Motor neuron (in vitro differentiated cells): ENCODE data around the gene KAZALD1. TPM values are rescaled to one million over a fixed set of nuclear protein-coding genes. Genes with fewer than 3 reads are reported as not detected.
A peak's percentile ranks its signal among the peaks of the same experiment; 100 is the strongest.

Experiments
- ATAC-seq, 8 experiments: fragments of 200-7000 bp; cut with Tn5 transposase; replicated peaks in 6 of 8; 2 replicates each; pipeline ENCODE4 v1.8.0; 2021; ENCODE audit warnings: mild to moderate bottlenecking in 8 of 8, moderate library complexity in 8 of 8
- H3K27ac ChIP-seq, 2 donors: fragments of 250-450 bp; sonication (Bioruptor Pico); 2 replicates each; pipeline ENCODE4 v1.9.0; 2021; ENCODE audit warnings: antibody characterized with exemption in 2 of 2, mild to moderate bottlenecking in 2 of 2, moderate library complexity in 1 of 2
- H3K4me1 ChIP-seq, 2 donors: fragments of 250-450 bp; sonication (Bioruptor Pico); replicated peaks in 1 of 2; 2 replicates each; pipeline ENCODE4 v1.6.1; 2021; ENCODE audit warnings: antibody characterized with exemption in 2 of 2, mild to moderate bottlenecking in 2 of 2, moderate library complexity in 1 of 2
- H3K4me3 ChIP-seq, 5 donors: fragments of 250-450 bp; sonication (Bioruptor Pico); 2 replicates each; pipeline ENCODE4 v1.9.0; 2021; ENCODE audit warnings: antibody characterized with exemption in 5 of 5, mild to moderate bottlenecking in 5 of 5, moderate library complexity in 4 of 5
- WGBS, 10 experiments: fragments of 450-650 bp; shearing (Covaris generic); methylation state at CpG; one replicate each; pipeline ENCODE4 v1.0.0; 2022; 5-methylcytosine and 5-hydroxymethylcytosine counted together
- in situ Hi-C, 9 experiments: fragments of 400-800 bp; cut with MboI; loops; one replicate each; pipeline ENCODE4 v1.15.0; 2021; ENCODE audit warnings: low sequenced_read_pairs in 9 of 9, low pct_unique_long_range_greater_than_20kb in 2 of 9; ENCODE audit not compliant: unreplicated experiment in 9 of 9
- total RNA-seq, 8 experiments: library from RNA; unstranded; fragments of 300-600 nt; gene quantifications; 2 replicates each; pipeline versions ENCODE4 v1.2.3 to v1.2.4, GENCODE V29; 2022

KAZALD1 gene
- total RNA-seq, 8 experiments from 2014 or later = 1.1 to 47.5 (median 2.6) TPM

- Histone ChIP-seq H3K4me1 (peaks cover 10 to 21% of the 10 kb centered on the region in 2 donors), H3K4me3 (no peak overlapping the region), H3K27ac (no peak overlapping the region)
- in situ Hi-C loops = no loop called here
- 65 to 80% (median 71%) methylated on average over 1 to 4 of the region's 5 CpGs; no CpG with 5 or more reads in 6 of the 10 experiments for WGBS, 10 experiments
- no peak for ATAC-seq
Observed at GRCh38 chr10:101069441-101069840, 7.7 kb downstream of the KAZALD1 start.

GRCh38 chr10:101070098-101070497 is 8.3 kb downstream of the KAZALD1 start:
- H3K4me1 ChIP-seq = peaks cover 10 to 21% of the 10 kb centered on the region in 2 donors
- in situ Hi-C loops = no loop called here
- no peak overlapping the region for H3K27ac ChIP-seq
- H3K4me3 ChIP-seq = no peak overlapping the region
- no peak for ATAC-seq
- 40 to 75% methylated on average over 1 of the region's 3 CpGs; no CpG with 5 or more reads in 8 of the 10 experiments for WGBS, 10 experiments

GRCh38 chr10:101071267-101071884 is 9.6 kb downstream of the KAZALD1 start:
- Histone ChIP-seq H3K4me3 (no peak overlapping the region), H3K4me1 (peaks cover 3 to 15% of the 10 kb centered on the region in 2 donors), H3K27ac (no peak overlapping the region)
- WGBS, 10 experiments = 17 to 76% (median 56%) methylated on average over 1 to 5 of the region's 6 CpGs; no CpG with 5 or more reads in 1 of the 10 experiments
- in situ Hi-C loops = no loop called here
- ATAC-seq = no peak

- no peak for ATAC-seq
- 18 to 100% (median 44%) methylated on average over 1 to 6 of the region's 7 CpGs; no CpG with 5 or more reads in 2 of the 10 experiments for WGBS, 10 experiments
- in situ Hi-C loops = no loop called here
- H3K4me1 ChIP-seq = peaks cover 3 to 9% of the 10 kb centered on the region in 2 donors
- no peak overlapping the region for H3K27ac ChIP-seq
- H3K4me3 ChIP-seq = no peak overlapping the region
Observed at GRCh38 chr10:101071885-101072433, 10.2 kb downstream of the KAZALD1 start.

GRCh38 chr10:101072923-101073322 is 11.1 kb downstream of the KAZALD1 start:
- WGBS, 10 experiments = 45 to 78% (median 69%) methylated on average over 3 to 6 of the region's 9 CpGs; no CpG with 5 or more reads in 5 of the 10 experiments
- H3K4me1 ChIP-seq = peaks cover 0 to 2% of the 10 kb centered on the region in 2 donors
- in situ Hi-C loops = no loop called here
- peak in 1 of 8 experiments; percentile 18 for ATAC-seq
- no peak overlapping the region for H3K4me3 ChIP-seq
- H3K27ac ChIP-seq = no peak overlapping the region

- in situ Hi-C loops = no loop called here
- WGBS, 10 experiments = no CpG with 5 or more reads among the region's 13 CpGs
- no peak overlapping the region for H3K4me3 ChIP-seq
Observed at GRCh38 chr10:101073631-101074030, 11.8 kb downstream of the KAZALD1 start.

GRCh38 chr10:101075775-101076174 is 14.0 kb downstream of the KAZALD1 start:
- Histone ChIP-seq H3K4me3 (no peak overlapping the region), H3K4me1 (peaks cover 0 to 2% of the 10 kb centered on the region in 2 donors), H3K27ac (no peak overlapping the region)
- in situ Hi-C loops = no loop called here
- ATAC-seq = no peak
- WGBS, 10 experiments = 0 to 20% (median 0%) methylated on average over 1 of the region's 4 CpGs; no CpG with 5 or more reads in 5 of the 10 experiments

More at GRCh38 chr10:101073631-101074030, 11.8 kb downstream of the KAZALD1 start:
- no peak overlapping the region for H3K27ac ChIP-seq
- peaks cover 0 to 2% of the 10 kb centered on the region in 2 donors for H3K4me1 ChIP-seq
- no peak for ATAC-seq

- Histone ChIP-seq H3K4me3 (no peak overlapping the region), H3K4me1 (peaks cover 0 to 2% of the 10 kb centered on the region in 2 donors), H3K27ac (no peak overlapping the region)
- no peak for ATAC-seq
- in situ Hi-C loops = no loop called here
- WGBS, 10 experiments = 20 to 100% (median 71%) methylated on average over 1 to 5 of the region's 5 CpGs
Observed at GRCh38 chr10:101076630-101077029, 14.8 kb downstream of the KAZALD1 start.

- in situ Hi-C loops = no loop called here
- 33% methylated on average over 1 of the region's 1 CpG; no CpG with 5 or more reads in 9 of the 10 experiments for WGBS, 10 experiments
- no peak overlapping the region for H3K4me3 ChIP-seq
- H3K4me1 ChIP-seq = no peaks in the 10 kb centered on the region
- ATAC-seq = no peak
- no peak overlapping the region for H3K27ac ChIP-seq
Observed at GRCh38 chr10:101079874-101080273, 18.1 kb downstream of the KAZALD1 start.

- in situ Hi-C loops = no loop called here
- ATAC-seq = peak in 2 of 8 experiments; percentile 51 to 63
- Histone ChIP-seq H3K27ac (no peak overlapping the region), H3K4me3 (no peak overlapping the region), H3K4me1 (no peaks in the 10 kb centered on the region)
- WGBS, 10 experiments = 0 to 40% (median 19%) methylated on average over 1 to 4 of the region's 5 CpGs
Observed at GRCh38 chr10:101080933-101081931, 19.4 kb downstream of the KAZALD1 start.

GRCh38 chr10:101085846-101086245 is 24.1 kb downstream of the KAZALD1 start:
- H3K27ac ChIP-seq = no peak overlapping the region

GRCh38 chr10:101087376-101087775 is 25.6 kb downstream of the KAZALD1 start:
- peak in 1 of 8 experiments; percentile 42 for ATAC-seq
- Histone ChIP-seq H3K4me1 (no peaks in the 10 kb centered on the region), H3K4me3 (no peak overlapping the region), H3K27ac (no peak overlapping the region)
- WGBS, 10 experiments = 44 to 85% methylated on average over 3 to 5 of the region's 10 CpGs; no CpG with 5 or more reads in 8 of the 10 experiments
- in situ Hi-C loops = no loop called here

More at GRCh38 chr10:101085846-101086245, 24.1 kb downstream of the KAZALD1 start:
- WGBS, 10 experiments = 0 to 72% (median 52%) methylated on average over 1 to 5 of the region's 6 CpGs; no CpG with 5 or more reads in 5 of the 10 experiments
- no peak overlapping the region for H3K4me3 ChIP-seq
- H3K4me1 ChIP-seq = no peaks in the 10 kb centered on the region
- peak in 2 of 8 experiments; percentile 36 to 45 for ATAC-seq
- in situ Hi-C loops = no loop called here

- peak in 1 of 8 experiments; percentile 36 for ATAC-seq
- in situ Hi-C loops = no loop called here
- no peak overlapping the region for H3K4me3 ChIP-seq
- no peak overlapping the region for H3K27ac ChIP-seq
- WGBS, 10 experiments = 16 to 60% (median 44%) methylated on average over 2 to 9 of the region's 14 CpGs; no CpG with 5 or more reads in 7 of the 10 experiments
- H3K4me1 ChIP-seq = no peaks in the 10 kb centered on the region
Observed at GRCh38 chr10:101087965-101088364, 26.2 kb downstream of the KAZALD1 start.
